Stimulated activated CD4-positive, alpha-beta T cell treated with anti-CD3 and anti-CD28 coated beads, TNF-alpha, amount 100 ng/mL, for 4 hours (primary cell): ENCODE measurements around the gene LBP.
"Not testable (repeated sequence)": the region's sequence is repeated elsewhere in the genome, so short reads cannot be mapped to it uniquely, and the experiment has no call there.

Experiments
- DNase-seq, 3 experiments: peaks; one replicate each; pipeline ENCODE4 v3.0.0-alpha.2; 2020; ENCODE audit warnings: low read depth in 3 of 3

LBP gene

GRCh38 chr20:38320221-38320620 lies 26.1 kb upstream of the LBP start:
- no peak for DNase-seq

- no peak for DNase-seq
These were observed 24.2 kb upstream of the LBP start for GRCh38 chr20:38321959-38322598.

- no peak for DNase-seq
These were observed 22.1 kb upstream of the LBP start for GRCh38 chr20:38324159-38324558.

GRCh38 chr20:38325167-38325566 lies 21.1 kb upstream of the LBP start:
- no peak for DNase-seq

GRCh38 chr20:38325905-38326304 lies 20.4 kb upstream of the LBP start:
- no peak for DNase-seq

- no peak for DNase-seq
These were observed 20.0 kb upstream of the LBP start for GRCh38 chr20:38326309-38326708.

GRCh38 chr20:38330638-38331037 lies 15.6 kb upstream of the LBP start:
- no peak for DNase-seq

GRCh38 chr20:38331245-38331644 lies 15.0 kb upstream of the LBP start:
- DNase-seq = no peak

GRCh38 chr20:38331814-38332213 lies 14.5 kb upstream of the LBP start:
- no peak for DNase-seq

- DNase-seq = no peak
These were observed 12.3 kb upstream of the LBP start for GRCh38 chr20:38334016-38334415.

- no peak for DNase-seq
These were observed 9.6 kb upstream of the LBP start for GRCh38 chr20:38336726-38337125.

- DNase-seq = no peak
These were observed 8.6 kb upstream of the LBP start for GRCh38 chr20:38337561-38338140.

GRCh38 chr20:38338849-38339520 lies 7.3 kb upstream of the LBP start:
- no peak for DNase-seq

- DNase-seq = not testable (repeated sequence)
These were observed 6.8 kb upstream of the LBP start for GRCh38 chr20:38339521-38339896.

- DNase-seq = no peak
These were observed 6.3 kb upstream of the LBP start for GRCh38 chr20:38339997-38340396.

GRCh38 chr20:38340693-38341092 lies 5.6 kb upstream of the LBP start:
- no peak for DNase-seq

GRCh38 chr20:38342216-38342615 lies 4.1 kb upstream of the LBP start:
- no peak for DNase-seq

GRCh38 chr20:38342713-38343310 lies 3.5 kb upstream of the LBP start:
- DNase-seq = no peak

GRCh38 chr20:38343311-38344106 lies 2.8 kb upstream of the LBP start:
- DNase-seq = no peak

GRCh38 chr20:38344107-38344701 lies 2.1 kb upstream of the LBP start:
- DNase-seq = no peak

- DNase-seq = no peak
These were observed 639 bp upstream of the LBP start for GRCh38 chr20:38345643-38346042.

GRCh38 chr20:38346741-38347140 lies 459 bp downstream of the LBP start:
- DNase-seq = no peak
